GM21529 (cell line): Measurements from ENCODE around the gene DENND10.
A peak's percentile ranks its signal among the peaks of the same experiment; 100 is the strongest.
"Not testable (repeated sequence)": the region's sequence is repeated elsewhere in the genome, so short reads cannot be mapped to it uniquely, and the experiment has no call there.

Source experiments
- ATAC-seq: cut with Tn5 transposase; IDR thresholded peaks from one replicate; pipeline ENCODE4 v1.9.1; 2021; ENCODE audit not compliant: unreplicated experiment

DENND10 gene

GRCh38 chr10:119131512-119132240 lies 27.8 kb downstream of the DENND10 start:
- ATAC-seq: peak; percentile 70

GRCh38 chr10:119132521-119133345 lies 28.8 kb downstream of the DENND10 start:
- no peak for ATAC-seq

- no peak for ATAC-seq
Observed at GRCh38 chr10:119133949-119134348, 30.0 kb downstream of the DENND10 start.

- ATAC-seq: no peak
Observed at GRCh38 chr10:119135513-119135881, 31.6 kb downstream of the DENND10 start.

- no peak for ATAC-seq
Observed at GRCh38 chr10:119136084-119136483, 32.2 kb downstream of the DENND10 start.

GRCh38 chr10:119137878-119138277 lies 34.0 kb downstream of the DENND10 start:
- not testable (repeated sequence) for ATAC-seq

GRCh38 chr10:119138346-119139306 lies 34.7 kb downstream of the DENND10 start:
- ATAC-seq: no peak

- no peak for ATAC-seq
Observed at GRCh38 chr10:119139464-119140067, 35.7 kb downstream of the DENND10 start.

- ATAC-seq: no peak
Observed at GRCh38 chr10:119140603-119141245, 36.8 kb downstream of the DENND10 start.

GRCh38 chr10:119143657-119144056 lies 39.7 kb downstream of the DENND10 start:
- ATAC-seq: no peak

- no peak for ATAC-seq
Observed at GRCh38 chr10:119149157-119149556, 45.2 kb downstream of the DENND10 start.

- no peak for ATAC-seq
Observed at GRCh38 chr10:119149729-119150128, 45.8 kb downstream of the DENND10 start.

GRCh38 chr10:119151601-119152000 lies 47.7 kb downstream of the DENND10 start:
- ATAC-seq: not testable (repeated sequence)

- ATAC-seq: no peak
Observed at GRCh38 chr10:119153041-119153440, 49.1 kb downstream of the DENND10 start.

GRCh38 chr10:119153661-119154060 lies 49.7 kb downstream of the DENND10 start:
- ATAC-seq: no peak

- no peak for ATAC-seq
Observed at GRCh38 chr10:119159332-119159731, 55.4 kb downstream of the DENND10 start.

GRCh38 chr10:119161680-119162451 lies 58.0 kb downstream of the DENND10 start:
- ATAC-seq: no peak

- ATAC-seq: no peak
Observed at GRCh38 chr10:119162452-119163092, 58.7 kb downstream of the DENND10 start.
